ENCODE measurements around the gene ABLIM2. TPM values are rescaled to one million over a fixed set of nuclear protein-coding genes. Genes with fewer than 3 reads are reported as not detected.
A peak's percentile ranks its signal among the peaks of the same experiment; 100 is the strongest.

ABLIM2 gene
- polyA plus RNA-seq, 2 of the 4 experiments (the other 2 are of a cell fraction) = 0.21 to 0.40 TPM

DNA sequence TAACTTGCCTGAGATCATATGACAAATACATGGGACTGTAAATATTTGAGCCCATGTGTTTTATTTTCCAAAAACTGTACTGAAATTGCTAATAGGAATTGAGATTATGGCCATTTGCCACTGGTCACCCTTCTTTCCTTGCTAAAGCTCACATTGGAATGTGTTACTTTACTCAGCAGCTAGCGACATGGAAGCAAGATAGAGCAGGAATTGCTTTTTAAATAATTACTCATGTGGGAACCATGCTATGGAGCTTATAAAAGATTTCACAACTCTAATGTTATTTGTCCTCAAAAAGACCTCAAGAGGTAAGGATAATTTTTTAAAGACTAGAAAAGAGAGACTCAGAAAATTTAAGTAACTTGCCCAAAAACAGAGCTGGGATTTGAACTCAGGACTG, 170.2 kb downstream of the ABLIM2 start:
- TF ChIP-seq, protein P1, sequence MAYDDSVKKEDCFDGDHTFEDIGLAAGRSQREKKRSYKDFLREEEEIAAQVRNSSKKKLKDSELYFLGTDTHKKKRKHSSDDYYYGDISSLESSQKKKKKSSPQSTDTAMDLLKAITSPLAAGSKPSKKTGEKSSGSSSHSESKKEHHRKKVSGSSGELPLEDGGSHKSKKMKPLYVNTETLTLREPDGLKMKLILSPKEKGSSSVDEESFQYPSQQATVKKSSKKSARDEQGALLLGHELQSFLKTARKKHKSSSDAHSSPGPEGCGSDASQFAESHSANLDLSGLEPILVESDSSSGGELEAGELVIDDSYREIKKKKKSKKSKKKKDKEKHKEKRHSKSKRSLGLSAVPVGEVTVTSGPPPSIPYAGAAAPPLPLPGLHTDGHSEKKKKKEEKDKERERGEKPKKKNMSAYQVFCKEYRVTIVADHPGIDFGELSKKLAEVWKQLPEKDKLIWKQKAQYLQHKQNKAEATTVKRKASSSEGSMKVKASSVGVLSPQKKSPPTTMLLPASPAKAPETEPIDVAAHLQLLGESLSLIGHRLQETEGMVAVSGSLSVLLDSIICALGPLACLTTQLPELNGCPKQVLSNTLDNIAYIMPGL (CRISPR knock-in tag; IDR thresholded peaks at IDR 0.05; ENCODE audit: borderline replicate concordance) = no peak
- TF ChIP-seq FOSB (CRISPR knock-in tag; IDR thresholded peaks at IDR 0.05) = no peak
- TF ChIP-seq CEBPB (IDR thresholded peaks at IDR 0.05) = 0 out of 4 replicates have a peak, but pooled peaks of 1 of the 2 experiments have one; percentile 18
- TF ChIP-seq ZNF302 (CRISPR knock-in tag; IDR thresholded peaks at IDR 0.05) = no peak
- POLR2A ChIA-PET = no interaction called here
- H3K9me3 ChIP-seq = no peaks in the 10 kb centered on the region
- peak overlapping the region; percentile 26 to 82; a peak in 4 of 6 replicates for H3K27ac ChIP-seq
- 18% methylated on average over 1 of the region's 1 CpG for WGBS (ENCODE audit: missing lambda C conversion rate)
- peak overlapping the region; percentile 33; the same call in 2 of the 3 replicates for H3K4me2 ChIP-seq
- CTCF ChIA-PET = interaction anchor here (0.6 to 9.4 kb wide), 26 partner anchors 8 to 226 kb away, joined by 3 to 94 read pairs (median 6); partner anchors contain the start of gene AFAP1
- H3K4me1 ChIP-seq = peaks cover 13% of the 10 kb centered on the region; the same call in 2 of the 3 replicates
- ATAC-seq = no peak
- FAIRE-seq = no peak
- DNase-seq (ENCODE audit: low read depth in 1 of 2, low spot score in 1 of 2) = no peak
- no peak overlapping the region for H3K4me3 ChIP-seq

DNA sequence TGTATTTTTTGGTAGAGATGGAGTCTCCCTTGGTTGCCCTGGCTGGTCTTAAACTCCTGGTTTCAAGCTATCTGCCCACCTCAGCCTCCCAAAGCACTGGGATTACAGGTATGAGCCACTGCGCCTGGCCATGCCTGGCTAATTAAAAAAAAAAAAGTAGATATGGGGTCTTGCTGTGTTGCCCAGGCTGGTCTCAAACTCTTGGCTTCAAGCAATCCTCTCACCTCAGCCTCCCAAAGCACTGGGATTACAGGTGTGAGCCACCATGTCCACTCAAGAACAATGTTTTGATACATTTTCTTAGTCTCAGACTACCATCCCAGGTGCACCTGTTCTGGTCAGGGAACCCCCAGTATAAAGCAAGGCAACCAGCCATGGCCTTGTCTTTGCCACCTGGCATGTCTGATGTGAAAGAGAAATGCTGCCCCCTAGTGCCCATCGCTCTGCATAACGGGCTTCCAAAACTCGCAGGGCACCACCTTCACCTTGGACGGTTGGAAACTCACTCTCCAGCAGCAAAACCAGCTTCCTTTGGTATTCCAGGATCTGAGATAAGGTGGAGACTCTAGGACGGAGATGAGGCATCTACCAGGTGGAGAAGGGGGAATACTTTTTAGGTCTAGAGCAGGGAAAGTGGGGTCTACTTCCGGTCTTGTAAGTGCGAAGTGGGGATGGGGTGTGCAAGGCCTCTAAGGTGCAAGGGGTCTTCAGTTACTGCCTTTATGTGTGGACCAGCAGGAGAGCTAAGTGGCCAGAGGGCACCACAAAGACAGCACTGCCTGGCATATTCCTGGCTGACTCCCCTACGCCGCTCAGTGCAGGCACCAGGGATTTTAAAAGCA, 171.2 kb downstream of the ABLIM2 start:
- peak; percentile 13 for FAIRE-seq
- WGBS (ENCODE audit: missing lambda C conversion rate) = 89% methylated on average over 5 of the region's 10 CpGs
- CTCF ChIA-PET = interaction anchor here (0.6 to 9.4 kb wide), 52 partner anchors 9 to 1328 kb away, joined by 3 to 94 read pairs (median 4); partner anchors contain the start of gene AFAP1
- peak; percentile 41 to 75 for DNase-seq (ENCODE audit: low read depth in 1 of 2, low spot score in 1 of 2)
- Histone ChIP-seq H3K4me1 (peaks cover 13% of the 10 kb centered on the region; the same call in 2 of the 3 replicates), H3K9me3 (no peaks in the 10 kb centered on the region), H3K4me2 (no peak overlapping the region; the same call in 2 of the 3 replicates), H3K4me3 (no peak overlapping the region), H3K27ac (peak overlapping the region; percentile 45 to 82; a peak in 5 of 6 replicates)
- no peak for TF ChIP-seq EP300 (IDR thresholded peaks at IDR 0.05)
- TF ChIP-seq FOSB (CRISPR knock-in tag; IDR thresholded peaks at IDR 0.05) = no peak
- no peak for TF ChIP-seq JUNB (IDR thresholded peaks at IDR 0.05)
- TF ChIP-seq KDM5A (IDR thresholded peaks at IDR 0.05) = no peak
- TF ChIP-seq, protein P2, sequence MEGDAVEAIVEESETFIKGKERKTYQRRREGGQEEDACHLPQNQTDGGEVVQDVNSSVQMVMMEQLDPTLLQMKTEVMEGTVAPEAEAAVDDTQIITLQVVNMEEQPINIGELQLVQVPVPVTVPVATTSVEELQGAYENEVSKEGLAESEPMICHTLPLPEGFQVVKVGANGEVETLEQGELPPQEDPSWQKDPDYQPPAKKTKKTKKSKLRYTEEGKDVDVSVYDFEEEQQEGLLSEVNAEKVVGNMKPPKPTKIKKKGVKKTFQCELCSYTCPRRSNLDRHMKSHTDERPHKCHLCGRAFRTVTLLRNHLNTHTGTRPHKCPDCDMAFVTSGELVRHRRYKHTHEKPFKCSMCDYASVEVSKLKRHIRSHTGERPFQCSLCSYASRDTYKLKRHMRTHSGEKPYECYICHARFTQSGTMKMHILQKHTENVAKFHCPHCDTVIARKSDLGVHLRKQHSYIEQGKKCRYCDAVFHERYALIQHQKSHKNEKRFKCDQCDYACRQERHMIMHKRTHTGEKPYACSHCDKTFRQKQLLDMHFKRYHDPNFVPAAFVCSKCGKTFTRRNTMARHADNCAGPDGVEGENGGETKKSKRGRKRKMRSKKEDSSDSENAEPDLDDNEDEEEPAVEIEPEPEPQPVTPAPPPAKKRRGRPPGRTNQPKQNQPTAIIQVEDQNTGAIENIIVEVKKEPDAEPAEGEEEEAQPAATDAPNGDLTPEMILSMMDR (IDR thresholded peaks at IDR 0.05) = peak; percentile 76
- no peak for TF ChIP-seq FOSL2 (IDR thresholded peaks at IDR 0.05)
- TF ChIP-seq FOSL2 (CRISPR knock-in tag; IDR thresholded peaks at IDR 0.05) = no peak
- TF ChIP-seq, protein P3, sequence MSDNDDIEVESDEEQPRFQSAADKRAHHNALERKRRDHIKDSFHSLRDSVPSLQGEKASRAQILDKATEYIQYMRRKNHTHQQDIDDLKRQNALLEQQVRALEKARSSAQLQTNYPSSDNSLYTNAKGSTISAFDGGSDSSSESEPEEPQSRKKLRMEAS (IDR thresholded peaks at IDR 0.05) = 0 out of 2 replicates have a peak, but pooled peaks have one; percentile 32
- TF ChIP-seq ZNF302 (CRISPR knock-in tag; IDR thresholded peaks at IDR 0.05) = no peak
- TF ChIP-seq ZFP36 (IDR thresholded peaks at IDR 0.05; ENCODE audit: borderline replicate concordance, partially characterized antibody) = no peak
- no peak for TF ChIP-seq TFCP2L1 (CRISPR knock-in tag; IDR thresholded peaks at IDR 0.05)
- peak; percentile 83 for TF ChIP-seq SMC3 (IDR thresholded peaks at IDR 0.05)
- no peak for TF ChIP-seq GATA3 (IDR thresholded peaks at IDR 0.05; ENCODE audit: borderline replicate concordance)
- peak; percentile 91 to 95 for TF ChIP-seq RAD21 (conservative IDR thresholded peaks at IDR 0.05 in 1 of 2, IDR thresholded peaks at IDR 0.05 in 1 of 2)
- TF ChIP-seq FOXS1 (CRISPR knock-in tag; IDR thresholded peaks at IDR 0.05) = no peak
- TF ChIP-seq SREBF2 (IDR thresholded peaks at IDR 0.05) = no peak
- TF ChIP-seq, protein P4, sequence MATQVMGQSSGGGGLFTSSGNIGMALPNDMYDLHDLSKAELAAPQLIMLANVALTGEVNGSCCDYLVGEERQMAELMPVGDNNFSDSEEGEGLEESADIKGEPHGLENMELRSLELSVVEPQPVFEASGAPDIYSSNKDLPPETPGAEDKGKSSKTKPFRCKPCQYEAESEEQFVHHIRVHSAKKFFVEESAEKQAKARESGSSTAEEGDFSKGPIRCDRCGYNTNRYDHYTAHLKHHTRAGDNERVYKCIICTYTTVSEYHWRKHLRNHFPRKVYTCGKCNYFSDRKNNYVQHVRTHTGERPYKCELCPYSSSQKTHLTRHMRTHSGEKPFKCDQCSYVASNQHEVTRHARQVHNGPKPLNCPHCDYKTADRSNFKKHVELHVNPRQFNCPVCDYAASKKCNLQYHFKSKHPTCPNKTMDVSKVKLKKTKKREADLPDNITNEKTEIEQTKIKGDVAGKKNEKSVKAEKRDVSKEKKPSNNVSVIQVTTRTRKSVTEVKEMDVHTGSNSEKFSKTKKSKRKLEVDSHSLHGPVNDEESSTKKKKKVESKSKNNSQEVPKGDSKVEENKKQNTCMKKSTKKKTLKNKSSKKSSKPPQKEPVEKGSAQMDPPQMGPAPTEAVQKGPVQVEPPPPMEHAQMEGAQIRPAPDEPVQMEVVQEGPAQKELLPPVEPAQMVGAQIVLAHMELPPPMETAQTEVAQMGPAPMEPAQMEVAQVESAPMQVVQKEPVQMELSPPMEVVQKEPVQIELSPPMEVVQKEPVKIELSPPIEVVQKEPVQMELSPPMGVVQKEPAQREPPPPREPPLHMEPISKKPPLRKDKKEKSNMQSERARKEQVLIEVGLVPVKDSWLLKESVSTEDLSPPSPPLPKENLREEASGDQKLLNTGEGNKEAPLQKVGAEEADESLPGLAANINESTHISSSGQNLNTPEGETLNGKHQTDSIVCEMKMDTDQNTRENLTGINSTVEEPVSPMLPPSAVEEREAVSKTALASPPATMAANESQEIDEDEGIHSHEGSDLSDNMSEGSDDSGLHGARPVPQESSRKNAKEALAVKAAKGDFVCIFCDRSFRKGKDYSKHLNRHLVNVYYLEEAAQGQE (IDR thresholded peaks at IDR 0.05) = no peak
- no peak for TF ChIP-seq CHD4 (IDR thresholded peaks at IDR 0.05; ENCODE audit: borderline replicate concordance)
- no peak for TF ChIP-seq MAZ (IDR thresholded peaks at IDR 0.05; ENCODE audit: borderline replicate concordance, low read depth, low read length)
- no peak for TF ChIP-seq HOXB13 (CRISPR knock-in tag; IDR thresholded peaks at IDR 0.05; ENCODE audit: low read depth)
- no peak for TF ChIP-seq CHD2 (IDR thresholded peaks at IDR 0.05; ENCODE audit: low read length, partially characterized antibody)
- ATAC-seq = peak; percentile 82 to 90; a peak in 5 of 6 replicates
- POLR2A ChIA-PET = no interaction called here
